Upper lobe of right lung (tissue), 1 donor: Measurements from ENCODE around the gene ZBTB9. TPM values are rescaled to one million over a fixed set of nuclear protein-coding genes. Genes with fewer than 3 reads are reported as not detected.

Source experiments
- ATAC-seq: fragments of 200-7000 bp; cut with Tn5 transposase; one replicate; pipeline ENCODE4 v1.9.1; 2020; ENCODE audit warnings: mild to moderate bottlenecking, moderate library complexity
- DNase-seq: peaks from one replicate; pipeline ENCODE4 v3.0.0-alpha.2; 2020
- H3K27ac ChIP-seq: fragments of 200-600 bp; one replicate; pipeline ENCODE4 v1.8.0; 2022
- H3K27me3 ChIP-seq: fragments of 200-600 bp; one replicate; pipeline ENCODE4 v1.8.0; 2022; ENCODE audit warnings: mild to moderate bottlenecking
- H3K36me3 ChIP-seq: fragments of 200-600 bp; one replicate; pipeline ENCODE4 v1.8.0; 2022
- H3K4me1 ChIP-seq: fragments of 200-600 bp; one replicate; pipeline ENCODE4 v1.8.0; 2022
- H3K4me3 ChIP-seq: fragments of 200-600 bp; one replicate; pipeline ENCODE4 v1.8.0; 2022; ENCODE audit warnings: mild to moderate bottlenecking
- H3K9me3 ChIP-seq: fragments of 200-600 bp; one replicate; pipeline ENCODE4 v1.8.0; 2022
- intact Hi-C: fragments of 100-400 bp; cut with DNase I; formaldehyde crosslinking; loops from one replicate; pipeline ENCODE4 v1.11.0; 2022
- total RNA-seq: library from RNA; stranded (reverse); fragmentation: NEBNext Ultra II Directional; extraction: Animal tissue kit (Norgen Biotek cat#: 25700); gene quantifications from one replicate; pipeline ENCODE4 v1.2.1, GENCODE V29; 2021
- TF ChIP-seq, protein P1 (sequence below): fragments of 200-600 bp; IDR thresholded peaks from one replicate; pipeline ENCODE4 v1.8.0; 2022; ENCODE audit warnings: antibody characterized with exemption
- donor health status: DM: no; HTN: yes; CAD: no; lungs with severe emphysema.

Gene ZBTB9
- total RNA-seq, 1 donor from 2014 or later: 5.8 TPM

DNA sequence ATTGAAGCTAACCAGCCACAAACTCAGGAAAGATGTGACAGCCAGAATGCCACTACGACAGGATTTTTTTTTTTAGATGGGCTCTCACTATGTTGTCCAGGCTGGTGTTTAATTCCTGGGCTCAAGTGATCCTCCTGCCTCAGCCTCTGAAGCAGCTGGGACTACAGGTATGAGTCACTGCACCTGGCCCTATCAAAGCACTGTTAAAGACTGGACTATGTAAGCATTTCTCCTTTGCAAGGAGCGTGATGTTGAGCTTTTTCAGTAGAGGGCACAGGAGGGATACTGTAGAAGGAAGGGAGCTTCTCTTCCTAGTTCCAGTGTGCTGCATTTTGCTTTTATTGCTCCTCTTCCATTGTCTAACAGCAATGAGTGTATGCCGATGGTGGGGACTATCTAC is 35.8 kb downstream of the ZBTB9 start:
- TF ChIP-seq, protein P1, sequence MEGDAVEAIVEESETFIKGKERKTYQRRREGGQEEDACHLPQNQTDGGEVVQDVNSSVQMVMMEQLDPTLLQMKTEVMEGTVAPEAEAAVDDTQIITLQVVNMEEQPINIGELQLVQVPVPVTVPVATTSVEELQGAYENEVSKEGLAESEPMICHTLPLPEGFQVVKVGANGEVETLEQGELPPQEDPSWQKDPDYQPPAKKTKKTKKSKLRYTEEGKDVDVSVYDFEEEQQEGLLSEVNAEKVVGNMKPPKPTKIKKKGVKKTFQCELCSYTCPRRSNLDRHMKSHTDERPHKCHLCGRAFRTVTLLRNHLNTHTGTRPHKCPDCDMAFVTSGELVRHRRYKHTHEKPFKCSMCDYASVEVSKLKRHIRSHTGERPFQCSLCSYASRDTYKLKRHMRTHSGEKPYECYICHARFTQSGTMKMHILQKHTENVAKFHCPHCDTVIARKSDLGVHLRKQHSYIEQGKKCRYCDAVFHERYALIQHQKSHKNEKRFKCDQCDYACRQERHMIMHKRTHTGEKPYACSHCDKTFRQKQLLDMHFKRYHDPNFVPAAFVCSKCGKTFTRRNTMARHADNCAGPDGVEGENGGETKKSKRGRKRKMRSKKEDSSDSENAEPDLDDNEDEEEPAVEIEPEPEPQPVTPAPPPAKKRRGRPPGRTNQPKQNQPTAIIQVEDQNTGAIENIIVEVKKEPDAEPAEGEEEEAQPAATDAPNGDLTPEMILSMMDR: no peak
- H3K4me3 ChIP-seq: no peak overlapping the region
- intact Hi-C loops: no loop called here
- H3K27me3 ChIP-seq: peaks cover 5% of the 10 kb centered on the region
- H3K36me3 ChIP-seq: no peaks in the 10 kb centered on the region
- ATAC-seq (no peak), DNase-seq (no peak)
- no peak overlapping the region for H3K27ac ChIP-seq
- no peaks in the 10 kb centered on the region for H3K9me3 ChIP-seq
- H3K4me1 ChIP-seq: no peaks in the 10 kb centered on the region

GRCh38 chr6:33490621-33491020 is 36.2 kb downstream of the ZBTB9 start:
- no peaks in the 10 kb centered on the region for H3K4me1 ChIP-seq
- intact Hi-C loops: no loop called here
- no peak overlapping the region for H3K4me3 ChIP-seq
- H3K36me3 ChIP-seq: no peaks in the 10 kb centered on the region
- peaks cover 5% of the 10 kb centered on the region for H3K27me3 ChIP-seq
- DNase-seq: no peak
- ATAC-seq: no peak
- H3K27ac ChIP-seq: no peak overlapping the region
- TF ChIP-seq, protein P1: no peak
- no peaks in the 10 kb centered on the region for H3K9me3 ChIP-seq

GRCh38 chr6:33492093-33492492 is 37.7 kb downstream of the ZBTB9 start:
- ATAC-seq (no peak), DNase-seq (no peak)
- intact Hi-C loops: no loop called here
- no peaks in the 10 kb centered on the region for H3K36me3 ChIP-seq
- no peak overlapping the region for H3K27ac ChIP-seq
- H3K4me3 ChIP-seq: no peak overlapping the region
- TF ChIP-seq, protein P1: no peak
- H3K9me3 ChIP-seq: no peaks in the 10 kb centered on the region
- no peaks in the 10 kb centered on the region for H3K4me1 ChIP-seq
- peaks cover 5% of the 10 kb centered on the region for H3K27me3 ChIP-seq

DNA sequence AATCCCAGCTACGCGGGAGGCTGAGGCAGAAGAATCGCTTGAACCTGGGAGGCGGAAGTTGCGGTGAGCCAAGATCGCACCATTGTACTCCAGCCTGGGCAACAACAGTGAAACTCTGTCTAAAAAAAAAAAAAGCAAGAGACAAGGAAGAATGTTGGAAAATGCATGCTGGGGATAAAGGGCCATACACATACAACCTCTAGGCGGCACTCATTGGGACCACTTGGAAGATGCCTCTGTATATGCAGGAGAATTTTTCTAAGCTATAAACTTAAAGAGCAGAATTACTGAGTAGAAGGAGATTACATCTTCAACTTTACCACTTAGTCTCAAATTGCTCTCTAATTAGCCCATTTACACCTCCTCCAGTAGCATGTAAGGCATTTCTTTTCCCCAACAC is 42.8 kb downstream of the ZBTB9 start:
- no peak for DNase-seq
- Histone ChIP-seq H3K4me3 (no peak overlapping the region), H3K27ac (no peak overlapping the region), H3K36me3 (no peaks in the 10 kb centered on the region), H3K9me3 (no peaks in the 10 kb centered on the region), H3K4me1 (no peaks in the 10 kb centered on the region), H3K27me3 (no peaks in the 10 kb centered on the region)
- no peak for ATAC-seq
- intact Hi-C loops: no loop called here
- TF ChIP-seq, protein P1: no peak

- DNase-seq (no peak), ATAC-seq (no peak)
- H3K9me3 ChIP-seq: no peaks in the 10 kb centered on the region
- intact Hi-C loops: no loop called here
- TF ChIP-seq, protein P1: no peak
- H3K36me3 ChIP-seq: no peaks in the 10 kb centered on the region
- H3K27me3 ChIP-seq: no peaks in the 10 kb centered on the region
- no peak overlapping the region for H3K4me3 ChIP-seq
- no peak overlapping the region for H3K27ac ChIP-seq
- H3K4me1 ChIP-seq: no peaks in the 10 kb centered on the region
Measured at GRCh38 chr6:33502486-33502885, 48.1 kb downstream of the ZBTB9 start.

DNA sequence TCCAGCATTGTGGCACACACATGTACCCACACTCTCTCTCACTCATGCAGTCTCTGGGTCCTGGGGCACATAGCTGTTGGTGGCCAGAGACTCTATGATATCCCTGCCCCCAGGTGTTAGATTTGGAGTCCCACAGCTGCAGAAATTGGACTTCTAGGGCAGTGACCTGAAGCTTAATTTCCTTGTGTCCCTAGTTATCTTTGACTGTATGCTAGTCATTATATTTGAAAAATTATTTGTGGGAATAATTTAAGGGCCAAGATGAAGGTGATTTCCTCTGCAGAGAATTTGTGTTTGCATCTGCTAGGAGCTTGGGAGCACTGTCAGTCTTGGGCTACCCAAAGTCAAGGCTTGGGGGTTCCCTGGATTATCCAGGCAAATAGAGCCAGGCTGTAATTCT is 50.1 kb downstream of the ZBTB9 start:
- Histone ChIP-seq H3K4me1 (peaks cover 4% of the 10 kb centered on the region), H3K27ac (no peak overlapping the region), H3K27me3 (no peaks in the 10 kb centered on the region), H3K9me3 (no peaks in the 10 kb centered on the region), H3K36me3 (no peaks in the 10 kb centered on the region), H3K4me3 (no peak overlapping the region)
- TF ChIP-seq, protein P1: no peak
- DNase-seq (no peak), ATAC-seq (no peak)
- intact Hi-C loops: no loop called here
